Measurements from ENCODE around the gene ROBO3. TPM values are rescaled to one million over a fixed set of nuclear protein-coding genes. Genes with fewer than 3 reads are reported as not detected.

The ROBO3 gene
- total RNA-seq, 1 donor from 2014 or later: 5.9 TPM

GRCh38 chr11:124880290-124880611, 15.0 kb downstream of the ROBO3 start:
- H3K27me3 Mint-ChIP-seq (ENCODE audit: unreplicated experiment): peaks cover 10% of the 10 kb centered on the region
- no peak overlapping the region for H3K4me3 Mint-ChIP-seq (ENCODE audit: unreplicated experiment)
- H3K4me1 Mint-ChIP-seq (ENCODE audit: low read depth, unreplicated experiment): peaks cover 2% of the 10 kb centered on the region
- peaks cover 1% of the 10 kb centered on the region for H3K9me3 Mint-ChIP-seq (ENCODE audit: unreplicated experiment)
- DNase-seq: no peak
- H3K36me3 Mint-ChIP-seq (ENCODE audit: unreplicated experiment): peaks cover 5% of the 10 kb centered on the region
- H3K27ac Mint-ChIP-seq (ENCODE audit: unreplicated experiment): no peak overlapping the region
- TF ChIP-seq CTCF (IDR thresholded peaks at IDR 0.05; ENCODE audit: partially characterized antibody, unreplicated experiment): no peak

GRCh38 chr11:124880958-124881357, 15.7 kb downstream of the ROBO3 start:
- TF ChIP-seq CTCF (IDR thresholded peaks at IDR 0.05; ENCODE audit: partially characterized antibody, unreplicated experiment): no peak
- no peak for DNase-seq
- Mint-ChIP-seq H3K4me3 (ENCODE audit: unreplicated experiment) (no peak overlapping the region), H3K9me3 (ENCODE audit: unreplicated experiment) (no peaks in the 10 kb centered on the region), H3K27ac (ENCODE audit: unreplicated experiment) (no peak overlapping the region), H3K27me3 (ENCODE audit: unreplicated experiment) (peaks cover 10% of the 10 kb centered on the region), H3K36me3 (ENCODE audit: unreplicated experiment) (peaks cover 5% of the 10 kb centered on the region), H3K4me1 (ENCODE audit: low read depth, unreplicated experiment) (peaks cover 2% of the 10 kb centered on the region)

- Mint-ChIP-seq H3K36me3 (ENCODE audit: unreplicated experiment) (peaks cover 5% of the 10 kb centered on the region), H3K27ac (ENCODE audit: unreplicated experiment) (no peak overlapping the region), H3K9me3 (ENCODE audit: unreplicated experiment) (no peaks in the 10 kb centered on the region), H3K4me3 (ENCODE audit: unreplicated experiment) (no peak overlapping the region), H3K4me1 (ENCODE audit: low read depth, unreplicated experiment) (peaks cover 2% of the 10 kb centered on the region), H3K27me3 (ENCODE audit: unreplicated experiment) (peaks cover 11% of the 10 kb centered on the region)
- TF ChIP-seq CTCF (IDR thresholded peaks at IDR 0.05; ENCODE audit: partially characterized antibody, unreplicated experiment): no peak
- DNase-seq: no peak
Measured at GRCh38 chr11:124882339-124883071, 17.3 kb downstream of the ROBO3 start.

- no peak for TF ChIP-seq CTCF (IDR thresholded peaks at IDR 0.05; ENCODE audit: partially characterized antibody, unreplicated experiment)
- Mint-ChIP-seq H3K4me3 (ENCODE audit: unreplicated experiment) (no peak overlapping the region), H3K9me3 (ENCODE audit: unreplicated experiment) (no peaks in the 10 kb centered on the region), H3K4me1 (ENCODE audit: low read depth, unreplicated experiment) (peaks cover 2% of the 10 kb centered on the region), H3K27ac (ENCODE audit: unreplicated experiment) (no peak overlapping the region), H3K36me3 (ENCODE audit: unreplicated experiment) (peaks cover 5% of the 10 kb centered on the region), H3K27me3 (ENCODE audit: unreplicated experiment) (peaks cover 8% of the 10 kb centered on the region)
- DNase-seq: no peak
Measured at GRCh38 chr11:124884340-124884739, 19.1 kb downstream of the ROBO3 start.

GRCh38 chr11:124884869-124885479, 19.7 kb downstream of the ROBO3 start:
- peaks cover 5% of the 10 kb centered on the region for H3K36me3 Mint-ChIP-seq (ENCODE audit: unreplicated experiment)
- DNase-seq: no peak
- TF ChIP-seq CTCF (IDR thresholded peaks at IDR 0.05; ENCODE audit: partially characterized antibody, unreplicated experiment): no peak
- H3K27me3 Mint-ChIP-seq (ENCODE audit: unreplicated experiment): peaks cover 10% of the 10 kb centered on the region
- H3K9me3 Mint-ChIP-seq (ENCODE audit: unreplicated experiment): no peaks in the 10 kb centered on the region
- no peak overlapping the region for H3K4me3 Mint-ChIP-seq (ENCODE audit: unreplicated experiment)
- H3K27ac Mint-ChIP-seq (ENCODE audit: unreplicated experiment): no peak overlapping the region
- H3K4me1 Mint-ChIP-seq (ENCODE audit: low read depth, unreplicated experiment): peaks cover 2% of the 10 kb centered on the region

All from glutamatergic neuron (in vitro differentiated cells).